HepG2 (cell line): ENCODE results near the gene ABAT. TPM values are rescaled to one million over a fixed set of nuclear protein-coding genes. Genes with fewer than 3 reads are reported as not detected.

Experiments
- CAMTA2 ChIP-seq: sonication (generic); formaldehyde crosslinking; IDR thresholded peaks from 2 replicates; pipeline ENCODE4 v1.4.0; 2020; ENCODE audit warnings: mild to moderate bottlenecking, missing genetic modification reagents, borderline replicate concordance
- CC2D1A ChIP-seq: sonication (generic); formaldehyde crosslinking; IDR thresholded peaks from 2 replicates; pipeline ENCODE4 v1.8.1; 2023; ENCODE audit warnings: mild to moderate bottlenecking, missing genetic modification reagents
- DNMT3B ChIP-seq: conservative IDR thresholded peaks from 2 replicates; pipeline ENCODE4 v1.6.1; 2016; ENCODE audit warnings: missing biosample characterization, control low read depth
- FUBP1 ChIP-seq: sonication (generic); formaldehyde crosslinking; IDR thresholded peaks from 2 replicates; pipeline ENCODE4 v1.5.1; 2020; ENCODE audit warnings: missing genetic modification reagents, mild to moderate bottlenecking, borderline replicate concordance
- HNRNPH1 ChIP-seq: fragments of 200-400 bp; formaldehyde crosslinking; optimal IDR thresholded peaks from 2 replicates; pipeline ENCODE3; 2017; ENCODE audit warnings: mild to moderate bottlenecking, low read depth, low read length
- ISX ChIP-seq: sonication (generic); formaldehyde crosslinking; conservative IDR thresholded peaks from 2 replicates; pipeline ENCODE4 v1.5.0; 2020; ENCODE audit warnings: missing genetic modification reagents
- JUN ChIP-seq: sonication (generic); formaldehyde crosslinking; IDR thresholded peaks from 2 replicates; pipeline ENCODE4 v1.4.0; 2020; ENCODE audit warnings: mild to moderate bottlenecking, missing genetic modification reagents
- KLF11 ChIP-seq: IDR thresholded peaks from 2 replicates; pipeline ENCODE4 v1.6.1; 2016; ENCODE audit warnings: missing compliant biosample characterization
- NR0B2 ChIP-seq: sonication (generic); formaldehyde crosslinking; IDR thresholded peaks from 2 replicates; pipeline ENCODE4 v1.4.0; 2020; ENCODE audit warnings: mild to moderate bottlenecking, missing genetic modification reagents
- PAF1 ChIP-seq: IDR thresholded peaks from 2 replicates; pipeline ENCODE4 v1.6.1; 2016; ENCODE audit warnings: missing genetic modification reagents, missing compliant biosample characterization
- SALL2 ChIP-seq: sonication (generic); formaldehyde crosslinking; IDR thresholded peaks from 2 replicates; pipeline ENCODE4 v1.8.1; 2023; ENCODE audit warnings: mild to moderate bottlenecking, missing genetic modification reagents, inconsistent platforms
- ZBED4 ChIP-seq: sonication (generic); formaldehyde crosslinking; IDR thresholded peaks from 2 replicates; pipeline ENCODE4 v1.4.0; 2020; ENCODE audit warnings: missing genetic modification reagents, borderline replicate concordance
- ZNF224 ChIP-seq: sonication (generic); formaldehyde crosslinking; IDR thresholded peaks from 2 replicates; pipeline ENCODE4 v1.5.0; 2020; ENCODE audit warnings: mild to moderate bottlenecking, missing genetic modification reagents
- ZNF3 ChIP-seq: IDR thresholded peaks from 2 replicates; pipeline ENCODE4 v1.7.0; 2017; ENCODE audit warnings: inconsistent platforms
- ZNF564 ChIP-seq: sonication (generic); formaldehyde crosslinking; IDR thresholded peaks from 2 replicates; pipeline ENCODE4 v1.8.1; 2023; ENCODE audit warnings: mild to moderate bottlenecking, missing genetic modification reagents
- ZNF569 ChIP-seq: sonication (generic); formaldehyde crosslinking; IDR thresholded peaks from 2 replicates; pipeline ENCODE4 v1.5.0; 2020; ENCODE audit warnings: mild to moderate bottlenecking, missing genetic modification reagents, moderate library complexity, borderline replicate concordance
- ZNF839 ChIP-seq: sonication (generic); formaldehyde crosslinking; IDR thresholded peaks from 2 replicates; pipeline ENCODE4 v1.4.0; 2020; ENCODE audit warnings: missing genetic modification reagents, mild to moderate bottlenecking, borderline replicate concordance
- ZNF878 ChIP-seq: sonication (generic); formaldehyde crosslinking; IDR thresholded peaks from 2 replicates; pipeline ENCODE4 v1.8.1; 2023; ENCODE audit warnings: mild to moderate bottlenecking, missing genetic modification reagents, moderate library complexity
- ZXDC ChIP-seq: sonication (generic); formaldehyde crosslinking; IDR thresholded peaks from 2 replicates; pipeline ENCODE4 v1.5.0; 2020; ENCODE audit warnings: mild to moderate bottlenecking, missing genetic modification reagents
- polyA plus RNA-seq, 8 experiments: library from polyadenylated mRNA; depleted of rRNA in 3 of 8; stranded (reverse) in 7 of 8; unstranded in 1 of 8; fragments of >200 nt; fragmentation: Illumina TruSeq in 4 of 8; extraction: Trizol in 4 of 8; gene quantifications; 2 replicates each; pipeline versions ENCODE4 v1.2.1 to v1.2.3, GENCODE V29; 2011 to 2016; ENCODE audit warnings: low read depth in 4 of 8, missing spikeins in 1 of 8, mixed read lengths in 1 of 8; ENCODE audit not compliant: insufficient read depth in 1 of 8
- total RNA-seq, 5 experiments: library from RNA; depleted of rRNA; stranded (reverse); fragments of >200 nt; fragmentation: Illumina TruSeq; extraction: Trizol; gene quantifications; 2 replicates each; pipeline ENCODE4 v1.2.3, GENCODE V29; 2016; ENCODE audit warnings: low read depth in 1 of 5

Gene ABAT
- total and polyA plus RNA-seq, 2 of the 13 experiments (the other 11 are each of a cell fraction or from before 2014, with no cell fraction given): 47.6 to 97.3 TPM

GRCh38 chr16:8797364-8798173 lies 123.2 kb downstream of the ABAT start, which contains the start of the genes PMM2 and TMEM186 (continued):
- TF ChIP-seq ZNF564 (CRISPR knock-in tag) (peak; percentile 98), SALL2 (peak; percentile 99), ZBED4 (CRISPR knock-in tag) (no peak), CC2D1A (CRISPR knock-in tag) (peak; percentile 71; the same call in 1 of the 2 replicates), CAMTA2 (CRISPR knock-in tag) (peak; percentile 99), DNMT3B (CRISPR knock-in tag) (peak; percentile 97), ZNF3 (CRISPR knock-in tag) (no peak), NR0B2 (CRISPR knock-in tag) (peak; percentile 100), HNRNPH1 (peak; percentile 95), ZNF878 (CRISPR knock-in tag) (peak; percentile 95), PAF1 (CRISPR knock-in tag) (no peak), KLF11 (CRISPR knock-in tag) (peak; percentile 40; the same call in 1 of the 2 replicates), FUBP1 (no peak), ZNF839 (CRISPR knock-in tag) (peak; percentile 99), ZNF224 (CRISPR knock-in tag) (peak; percentile 99), ZNF569 (CRISPR knock-in tag) (peak; percentile 87; the same call in 1 of the 2 replicates), ZXDC (CRISPR knock-in tag) (no peak; the same call in 1 of the 2 replicates), JUN (CRISPR knock-in tag) (peak; percentile 79; the same call in 1 of the 2 replicates), ISX (CRISPR knock-in tag) (peak; percentile 95)
